Testis (tissue), 3 donors: ENCODE data around the gene KRT15. TPM values are rescaled to one million over a fixed set of nuclear protein-coding genes. Genes with fewer than 3 reads are reported as not detected.

Experiments used
- DNase-seq: peaks from one replicate; pipeline ENCODE4 v3.0.0-alpha.2; 2019
- H3K27ac ChIP-seq, 2 donors: fragments of 200-600 bp; sonication (generic); one replicate each; pipeline ENCODE4 v1.5.1; 2019
- H3K27me3 ChIP-seq: fragments of 200-600 bp; sonication (generic); one replicate; pipeline ENCODE4 v1.5.1; 2019
- H3K36me3 ChIP-seq: fragments of 200-600 bp; sonication (generic); one replicate; pipeline ENCODE4 v1.5.1; 2017; ENCODE audit warnings: low read depth; ENCODE audit errors: missing control alignments
- H3K4me1 ChIP-seq: fragments of 200-600 bp; sonication (generic); one replicate; pipeline ENCODE4 v1.5.1; 2019
- H3K4me3 ChIP-seq, 2 donors: fragments of 200-600 bp; sonication (generic); one replicate each; pipeline ENCODE4 v1.5.1; 2017 to 2019
- H3K9me3 ChIP-seq: fragments of 200-600 bp; sonication (generic); one replicate; pipeline ENCODE4 v1.5.1; 2017
- CTCF ChIP-seq, 3 experiments: fragments of 450-650 bp in 2 of 3; fragments of 200-600 bp in 1 of 3; sonication (generic) in 1 of 3; IDR thresholded peaks; one replicate each; pipeline ENCODE4 v1.5.1; 2016 to 2019; ENCODE audit warnings: antibody characterized with exemption in 3 of 3, mild to moderate bottlenecking in 2 of 3, moderate library complexity in 1 of 3
- POLR2A ChIP-seq: fragments of 450-650 bp; IDR thresholded peaks from one replicate; pipeline ENCODE4 v1.6.1; 2017; ENCODE audit warnings: antibody characterized with exemption, mild to moderate bottlenecking, moderate library complexity
- WGBS, 2 donors: methylation state at CpG; one replicate each; pipeline ENCODE4 v1.1.5; 2018; 5-methylcytosine and 5-hydroxymethylcytosine counted together
- intact Hi-C: fragments of 100-400 bp; cut with DNase I; formaldehyde crosslinking; loops from one replicate; pipeline ENCODE4 v1.15.1; 2023; ENCODE audit warnings: low total_unique reads
- polyA plus RNA-seq: library from polyadenylated mRNA; stranded (reverse); fragments of 350-450 nt; fragmentation: Illumina TruSeq; extraction: RNeasy Lipid Tissue Mini Kit (QIAGEN cat#74804); gene quantifications from one replicate; pipeline ENCODE4 v1.2.3, GENCODE V29; 2014; ENCODE audit warnings: low read depth, low replicate concordance; ENCODE audit not compliant: insufficient read depth
- total RNA-seq, 2 donors: library from RNA; depleted of rRNA; stranded (reverse); fragments of >200 nt; gene quantifications; one replicate each; pipeline ENCODE4 v1.2.3, GENCODE V29; 2016

The KRT15 gene
- total and polyA plus RNA-seq, 3 donors from 2014 or later: 5.8 to 21.7 (median 19.4) TPM

GRCh38 chr17:41540921-41541625 is 22.4 kb upstream of the KRT15 start:
- DNase-seq: no peak
- 88 to 91% methylated on average over 10 of the region's 10 CpGs for WGBS, 2 donors
- intact Hi-C loops: no loop called here
- H3K9me3 ChIP-seq: no peaks in the 10 kb centered on the region
- H3K27me3 ChIP-seq: no peaks in the 10 kb centered on the region
- no peak overlapping the region for H3K4me3 ChIP-seq
- H3K36me3 ChIP-seq: no peaks in the 10 kb centered on the region
- TF ChIP-seq POLR2A (no peak), CTCF (IDR thresholded peaks at IDR 0.05) (no peak)
- no peaks in the 10 kb centered on the region for H3K4me1 ChIP-seq
- no peak overlapping the region for H3K27ac ChIP-seq

- no peaks in the 10 kb centered on the region for H3K27me3 ChIP-seq
These were observed 21.4 kb upstream of the KRT15 start for GRCh38 chr17:41539979-41540701.

DNA sequence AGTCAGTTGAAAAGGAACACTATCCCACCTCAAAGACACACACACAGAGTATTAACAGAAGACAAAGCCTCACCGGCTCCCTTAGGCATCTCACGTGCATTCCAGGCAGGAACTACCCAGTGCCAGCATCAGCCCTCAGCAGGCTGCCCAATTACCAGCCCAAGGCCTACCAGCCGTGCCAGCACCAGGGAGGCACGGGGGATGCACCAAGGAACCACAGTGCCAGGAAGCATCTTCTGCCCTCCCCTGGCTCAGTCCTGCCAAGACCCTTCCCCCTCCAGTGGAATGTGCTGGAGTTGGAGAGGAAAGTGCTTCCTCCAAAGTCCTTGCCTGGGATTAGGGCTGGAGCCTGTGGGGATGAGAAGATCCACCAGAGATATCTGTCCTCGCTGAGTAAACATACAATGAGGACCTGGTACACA is 20.4 kb upstream of the KRT15 start:
- no peak for TF ChIP-seq POLR2A
- no peak for TF ChIP-seq CTCF (IDR thresholded peaks at IDR 0.05)
- WGBS, 2 donors: 71 to 74% methylated on average over 5 of the region's 5 CpGs
- Histone ChIP-seq H3K36me3 (no peaks in the 10 kb centered on the region), H3K4me3 (no peak overlapping the region), H3K27me3 (no peaks in the 10 kb centered on the region), H3K27ac (no peak overlapping the region), H3K9me3 (no peaks in the 10 kb centered on the region), H3K4me1 (no peaks in the 10 kb centered on the region)
- DNase-seq: no peak
- intact Hi-C loops: no loop called here

More at GRCh38 chr17:41539979-41540701, 21.4 kb upstream of the KRT15 start:
- 82 to 84% methylated on average over 7 of the region's 7 CpGs for WGBS, 2 donors
- no peaks in the 10 kb centered on the region for H3K9me3 ChIP-seq
- no peak overlapping the region for H3K4me3 ChIP-seq
- H3K4me1 ChIP-seq: no peaks in the 10 kb centered on the region
- TF ChIP-seq CTCF (IDR thresholded peaks at IDR 0.05) (no peak), POLR2A (no peak)
- no peak overlapping the region for H3K27ac ChIP-seq
- DNase-seq: no peak
- intact Hi-C loops: no loop called here
- H3K36me3 ChIP-seq: no peaks in the 10 kb centered on the region

GRCh38 chr17:41538565-41538991 is 19.9 kb upstream of the KRT15 start:
- no peaks in the 10 kb centered on the region for H3K4me1 ChIP-seq
- no peak for DNase-seq

More at GRCh38 chr17:41538565-41538991, 19.9 kb upstream of the KRT15 start:
- no peak overlapping the region for H3K27ac ChIP-seq
- TF ChIP-seq POLR2A: no peak
- no peak for TF ChIP-seq CTCF (IDR thresholded peaks at IDR 0.05)
- H3K36me3 ChIP-seq: no peaks in the 10 kb centered on the region
- no peak overlapping the region for H3K4me3 ChIP-seq
- H3K9me3 ChIP-seq: no peaks in the 10 kb centered on the region
- H3K27me3 ChIP-seq: no peaks in the 10 kb centered on the region
- intact Hi-C loops: no loop called here
- 73 to 83% methylated on average over 5 of the region's 5 CpGs for WGBS, 2 donors
